GM10266 (cell line): ENCODE data around the gene SELENOW.
"Not testable (repeated sequence)": the region's sequence is repeated elsewhere in the genome, so short reads cannot be mapped to it uniquely, and the experiment has no call there.

Experiments used
- DNase-seq: peaks from one replicate; pipeline ENCODE4 v3.0.0; 2012; ENCODE audit errors: extremely low spot score
- CTCF ChIP-seq: IDR thresholded peaks from 2 replicates; pipeline ENCODE4 v1.5.1; 2012; ENCODE audit warnings: mild to moderate bottlenecking, low read depth; ENCODE audit not compliant: control insufficient read depth, insufficient read depth; ENCODE audit errors: missing control alignments

The SELENOW gene

GRCh38 chr19:47794526-47794925, 16.0 kb downstream of the SELENOW start:
- DNase-seq, result no peak

GRCh38 chr19:47796785-47797184, 18.3 kb downstream of the SELENOW start:
- DNase-seq, result no peak
- TF ChIP-seq CTCF, result no peak

More at GRCh38 chr19:47794526-47794925, 16.0 kb downstream of the SELENOW start:
- no peak for TF ChIP-seq CTCF

- no peak for DNase-seq
- no peak for TF ChIP-seq CTCF
These were observed 19.7 kb downstream of the SELENOW start for GRCh38 chr19:47797996-47798903.

GRCh38 chr19:47798904-47799266, 20.4 kb downstream of the SELENOW start:
- TF ChIP-seq CTCF, result no peak
- no peak for DNase-seq

GRCh38 chr19:47801270-47801669, 22.8 kb downstream of the SELENOW start:
- TF ChIP-seq CTCF, result no peak
- no peak for DNase-seq

GRCh38 chr19:47802521-47803043, 24.1 kb downstream of the SELENOW start:
- no peak for DNase-seq
- TF ChIP-seq CTCF, result no peak

- DNase-seq, result not testable (repeated sequence)
These were observed 24.6 kb downstream of the SELENOW start for GRCh38 chr19:47803148-47803547.

GRCh38 chr19:47803671-47804070, 25.2 kb downstream of the SELENOW start:
- not testable (repeated sequence) for DNase-seq

GRCh38 chr19:47804451-47804850, 25.9 kb downstream of the SELENOW start, which contains the start of gene TPRX1:
Gene TPRX1, minus strand, starts transcription at chr19:47804551. Its CDS starts 12 bp downstream, at chr19:47804539.
- not testable (repeated sequence) for DNase-seq
